Karpas-422 (cell line): Measurements from ENCODE around the gene TTC23. TPM values are rescaled to one million over a fixed set of nuclear protein-coding genes. Genes with fewer than 3 reads are reported as not detected.
"Not testable (repeated sequence)": the region's sequence is repeated elsewhere in the genome, so short reads cannot be mapped to it uniquely, and the experiment has no call there.

Experiments used
- DNase-seq: peaks from one replicate; pipeline ENCODE4 v3.0.0-alpha.2; 2015
- H2AFZ ChIP-seq: fragments of 200-600 bp; sonication (generic); 2 replicates; pipeline ENCODE4 v1.6.1; 2014; ENCODE audit warnings: antibody characterized with exemption, low read length, mixed read lengths
- H3K27ac ChIP-seq: fragments of 200-600 bp; sonication (generic); 2 replicates; pipeline ENCODE4 v1.5.1; 2014; ENCODE audit warnings: mild to moderate bottlenecking, low read length, moderate library complexity
- H3K27me3 ChIP-seq: fragments of 200-600 bp; sonication (generic); 2 replicates; pipeline ENCODE4 v1.6.1; 2014; ENCODE audit warnings: low read length, mixed read lengths
- H3K36me3 ChIP-seq: fragments of 200-600 bp; sonication (generic); 2 replicates; pipeline ENCODE4 v1.6.1; 2014; ENCODE audit warnings: low read length, mixed read lengths; ENCODE audit not compliant: insufficient read depth
- H3K4me1 ChIP-seq: fragments of 200-600 bp; sonication (generic); 2 replicates; pipeline ENCODE4 v1.6.1; 2014; ENCODE audit warnings: mild to moderate bottlenecking, low read length, mixed read lengths
- H3K4me2 ChIP-seq: fragments of 200-600 bp; sonication (generic); 2 replicates; pipeline ENCODE4 v1.6.1; 2014; ENCODE audit warnings: low read length, low read depth, mild to moderate bottlenecking; ENCODE audit not compliant: poor library complexity, severe bottlenecking
- H3K4me3 ChIP-seq: fragments of 200-600 bp; sonication (generic); 2 replicates; pipeline ENCODE4 v1.5.1; 2014; ENCODE audit warnings: mild to moderate bottlenecking, antibody characterized with exemption, low read length, mixed read lengths
- H3K79me2 ChIP-seq: fragments of 200-600 bp; sonication (generic); 2 replicates; pipeline ENCODE4 v1.6.1; 2014; ENCODE audit warnings: mild to moderate bottlenecking, low read length, mixed read lengths
- H3K9ac ChIP-seq: fragments of 200-600 bp; sonication (generic); 2 replicates; pipeline ENCODE4 v1.6.0; 2014; ENCODE audit warnings: low read length
- H3K9me2 ChIP-seq: fragments of 200-600 bp; sonication (generic), shearing (Covaris generic); replicated peaks from 2 replicates; pipeline ENCODE4 v1.6.0; 2014; ENCODE audit warnings: mild to moderate bottlenecking, low read length, moderate library complexity; ENCODE audit not compliant: insufficient read depth
- H3K9me3 ChIP-seq: fragments of 300-700, 200-600 bp; sonication (generic); 2 replicates; pipeline ENCODE4 v1.6.1; 2014; ENCODE audit warnings: low read length, mixed read lengths
- H4K20me1 ChIP-seq: fragments of 200-600 bp; sonication (generic); 2 replicates; pipeline ENCODE4 v1.6.1; 2014; ENCODE audit warnings: mild to moderate bottlenecking, antibody characterized with exemption, low read length, low read depth; ENCODE audit not compliant: insufficient read depth
- total RNA-seq: library from RNA; depleted of rRNA; stranded (reverse); fragments of >200 nt; shearing (Covaris generic); gene quantifications from 2 replicates; pipeline ENCODE4 v1.2.3, GENCODE V29; 2014; ENCODE audit warnings: low replicate concordance

The TTC23 gene
- total RNA-seq, 1 experiment from 2014 or later = 9.0 TPM

- Histone ChIP-seq H3K36me3 (no peaks in the 10 kb centered on the region), H4K20me1 (no peaks in the 10 kb centered on the region), H3K4me1 (no peaks in the 10 kb centered on the region), H3K27ac (no peak overlapping the region), H3K4me3 (no peak overlapping the region), H3K4me2 (no peak overlapping the region), H3K27me3 (no peaks in the 10 kb centered on the region), H3K9me2 (no peaks in the 10 kb centered on the region), H3K9me3 (no peaks in the 10 kb centered on the region), H3K79me2 (no peaks in the 10 kb centered on the region), H3K9ac (no peak overlapping the region), H2AFZ (no peak overlapping the region)
- no peak for DNase-seq
Measured at GRCh38 chr15:99114511-99115299, 134.7 kb downstream of the TTC23 start.

GRCh38 chr15:99113547-99114271, 135.7 kb downstream of the TTC23 start:
- H4K20me1 ChIP-seq = no peaks in the 10 kb centered on the region
- H3K79me2 ChIP-seq = no peaks in the 10 kb centered on the region
- no peak overlapping the region for H2AFZ ChIP-seq
- H3K4me3 ChIP-seq = no peak overlapping the region
- H3K27ac ChIP-seq = no peak overlapping the region
- no peak overlapping the region for H3K4me2 ChIP-seq
- H3K4me1 ChIP-seq = no peaks in the 10 kb centered on the region
- no peaks in the 10 kb centered on the region for H3K9me2 ChIP-seq
- H3K9ac ChIP-seq = no peak overlapping the region
- H3K36me3 ChIP-seq = no peaks in the 10 kb centered on the region
- DNase-seq = no peak
- no peaks in the 10 kb centered on the region for H3K27me3 ChIP-seq
- H3K9me3 ChIP-seq = no peaks in the 10 kb centered on the region

GRCh38 chr15:99111641-99112040, 137.7 kb downstream of the TTC23 start:
- not testable (repeated sequence) for H2AFZ ChIP-seq, DNase-seq, H3K27me3 ChIP-seq, H4K20me1 ChIP-seq, H3K27ac ChIP-seq, H3K36me3 ChIP-seq, H3K9ac ChIP-seq, H3K4me3 ChIP-seq, H3K4me2 ChIP-seq, H3K79me2 ChIP-seq, H3K9me3 ChIP-seq, H3K4me1 ChIP-seq, H3K9me2 ChIP-seq

- H3K27ac ChIP-seq = no peak overlapping the region
- H4K20me1 ChIP-seq = no peaks in the 10 kb centered on the region
- no peaks in the 10 kb centered on the region for H3K36me3 ChIP-seq
- H3K9me2 ChIP-seq = no peaks in the 10 kb centered on the region
- no peak overlapping the region for H3K9ac ChIP-seq
- H3K4me1 ChIP-seq = no peaks in the 10 kb centered on the region
- no peaks in the 10 kb centered on the region for H3K79me2 ChIP-seq
- H2AFZ ChIP-seq = no peak overlapping the region
- DNase-seq = no peak
- H3K27me3 ChIP-seq = no peaks in the 10 kb centered on the region
- no peak overlapping the region for H3K4me3 ChIP-seq
- no peak overlapping the region for H3K4me2 ChIP-seq
- no peaks in the 10 kb centered on the region for H3K9me3 ChIP-seq
Measured at GRCh38 chr15:99110581-99111320, 138.6 kb downstream of the TTC23 start.

GRCh38 chr15:99110093-99110492, 139.3 kb downstream of the TTC23 start:
- Histone ChIP-seq H3K9ac (no peak overlapping the region), H3K4me2 (no peak overlapping the region), H3K27ac (no peak overlapping the region), H3K27me3 (no peaks in the 10 kb centered on the region), H3K79me2 (no peaks in the 10 kb centered on the region), H3K4me1 (no peaks in the 10 kb centered on the region), H3K9me3 (no peaks in the 10 kb centered on the region), H4K20me1 (no peaks in the 10 kb centered on the region), H3K36me3 (no peaks in the 10 kb centered on the region), H3K4me3 (no peak overlapping the region), H2AFZ (no peak overlapping the region), H3K9me2 (no peaks in the 10 kb centered on the region)
- no peak for DNase-seq

GRCh38 chr15:99109555-99110021, 139.8 kb downstream of the TTC23 start:
- H3K4me3 ChIP-seq = no peak overlapping the region
- H4K20me1 ChIP-seq = no peaks in the 10 kb centered on the region

GRCh38 chr15:99108993-99109392, 140.4 kb downstream of the TTC23 start:
- Histone ChIP-seq H3K4me1 (no peaks in the 10 kb centered on the region), H3K9me3 (no peaks in the 10 kb centered on the region), H3K36me3 (no peaks in the 10 kb centered on the region), H3K79me2 (no peaks in the 10 kb centered on the region), H3K9me2 (no peaks in the 10 kb centered on the region), H2AFZ (no peak overlapping the region), H3K27ac (no peak overlapping the region), H3K9ac (no peak overlapping the region), H3K27me3 (no peaks in the 10 kb centered on the region), H3K4me2 (no peak overlapping the region), H4K20me1 (no peaks in the 10 kb centered on the region), H3K4me3 (no peak overlapping the region)
- DNase-seq = no peak

More at GRCh38 chr15:99109555-99110021, 139.8 kb downstream of the TTC23 start:
- Histone ChIP-seq H3K9ac (no peak overlapping the region), H3K36me3 (no peaks in the 10 kb centered on the region), H3K27ac (no peak overlapping the region), H3K27me3 (no peaks in the 10 kb centered on the region), H3K79me2 (no peaks in the 10 kb centered on the region), H3K9me3 (no peaks in the 10 kb centered on the region), H3K4me2 (no peak overlapping the region), H3K4me1 (no peaks in the 10 kb centered on the region), H3K9me2 (no peaks in the 10 kb centered on the region), H2AFZ (no peak overlapping the region)
- no peak for DNase-seq
